Measurements from ENCODE around the gene CRADD. TPM values are rescaled to one million over a fixed set of nuclear protein-coding genes. Genes with fewer than 3 reads are reported as not detected.
"Not testable (repeated sequence)": the region's sequence is repeated elsewhere in the genome, so short reads cannot be mapped to it uniquely, and the experiment has no call there.

The CRADD gene
- total RNA-seq, 1 donor from 2014 or later, result 9.8 TPM

DNA sequence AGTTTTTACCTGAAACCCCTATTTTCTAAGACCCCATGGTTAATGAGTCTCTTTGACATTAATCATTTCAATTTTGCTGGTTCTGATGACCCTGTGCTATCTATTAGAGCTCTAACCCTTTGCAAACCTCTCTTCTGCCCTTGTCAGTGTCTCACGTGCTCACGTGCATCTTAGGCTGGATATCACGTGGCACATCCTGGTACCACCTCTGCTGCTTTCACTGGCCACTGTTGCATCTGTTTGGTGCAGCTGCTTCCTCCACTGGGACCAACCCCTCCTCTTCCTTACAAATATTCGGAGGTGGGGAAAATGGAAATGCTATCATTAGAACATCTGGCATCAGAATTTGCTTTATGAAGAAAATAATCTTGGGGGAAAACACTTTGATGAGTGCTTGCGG lies 119.6 kb downstream of the CRADD start:
- Mint-ChIP-seq H3K4me1 (no peaks in the 10 kb centered on the region), H3K4me3 (no peak overlapping the region), H3K9me3 (no peaks in the 10 kb centered on the region), H3K36me3 (ENCODE audit: low read depth) (no peaks in the 10 kb centered on the region), H3K27ac (ENCODE audit: unreplicated experiment) (no peak overlapping the region), H3K27me3 (ENCODE audit: low read depth) (no peaks in the 10 kb centered on the region)
- TF ChIP-seq, protein P1, sequence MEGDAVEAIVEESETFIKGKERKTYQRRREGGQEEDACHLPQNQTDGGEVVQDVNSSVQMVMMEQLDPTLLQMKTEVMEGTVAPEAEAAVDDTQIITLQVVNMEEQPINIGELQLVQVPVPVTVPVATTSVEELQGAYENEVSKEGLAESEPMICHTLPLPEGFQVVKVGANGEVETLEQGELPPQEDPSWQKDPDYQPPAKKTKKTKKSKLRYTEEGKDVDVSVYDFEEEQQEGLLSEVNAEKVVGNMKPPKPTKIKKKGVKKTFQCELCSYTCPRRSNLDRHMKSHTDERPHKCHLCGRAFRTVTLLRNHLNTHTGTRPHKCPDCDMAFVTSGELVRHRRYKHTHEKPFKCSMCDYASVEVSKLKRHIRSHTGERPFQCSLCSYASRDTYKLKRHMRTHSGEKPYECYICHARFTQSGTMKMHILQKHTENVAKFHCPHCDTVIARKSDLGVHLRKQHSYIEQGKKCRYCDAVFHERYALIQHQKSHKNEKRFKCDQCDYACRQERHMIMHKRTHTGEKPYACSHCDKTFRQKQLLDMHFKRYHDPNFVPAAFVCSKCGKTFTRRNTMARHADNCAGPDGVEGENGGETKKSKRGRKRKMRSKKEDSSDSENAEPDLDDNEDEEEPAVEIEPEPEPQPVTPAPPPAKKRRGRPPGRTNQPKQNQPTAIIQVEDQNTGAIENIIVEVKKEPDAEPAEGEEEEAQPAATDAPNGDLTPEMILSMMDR (conservative IDR thresholded peaks at IDR 0.05), result no peak
- no peak for DNase-seq (ENCODE audit: low read depth, low spot score)

DNA sequence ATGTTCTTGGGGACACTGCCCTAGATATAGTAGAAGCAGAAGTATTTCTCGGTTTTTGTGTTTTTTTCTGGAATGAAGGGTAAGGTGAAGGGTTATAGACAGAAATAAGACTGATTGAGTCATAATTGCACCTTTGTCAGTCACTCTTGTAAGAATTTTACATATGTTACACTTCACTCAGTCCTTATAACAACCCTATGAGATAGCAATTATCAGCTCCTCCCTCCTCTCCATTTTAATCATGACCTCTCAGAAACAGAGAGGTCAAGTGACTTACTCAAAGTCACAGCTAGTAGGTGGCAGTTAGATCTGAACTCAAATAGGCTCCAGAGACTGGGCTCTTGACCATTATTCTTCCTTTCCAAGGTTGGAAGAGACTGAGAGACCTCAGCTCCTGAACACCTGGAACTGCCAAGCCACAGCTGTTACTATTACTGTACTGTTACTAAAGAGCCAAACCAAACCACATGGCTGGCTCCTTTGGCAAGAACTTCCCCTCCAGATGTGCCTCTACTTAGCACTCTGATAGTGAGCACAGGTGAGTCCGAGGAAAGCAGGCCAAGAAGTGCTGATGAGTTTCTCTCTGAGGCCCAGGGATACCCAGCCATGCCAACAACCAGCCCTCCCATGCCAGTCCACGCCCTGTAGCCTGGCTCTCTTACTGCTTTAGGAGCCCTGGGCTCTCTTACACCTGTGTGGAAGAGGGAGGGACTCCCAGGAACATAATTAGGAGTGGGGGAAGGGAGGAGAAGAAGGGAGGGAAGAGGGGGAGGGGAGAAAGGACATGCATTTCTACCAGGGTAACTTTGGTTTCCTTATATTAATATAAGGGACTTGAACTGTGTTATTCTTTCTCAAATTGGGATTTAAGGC lies 121.3 kb downstream of the CRADD start:
- Mint-ChIP-seq H3K27me3 (ENCODE audit: low read depth) (no peaks in the 10 kb centered on the region), H3K4me3 (no peak overlapping the region), H3K9me3 (no peaks in the 10 kb centered on the region), H3K27ac (ENCODE audit: unreplicated experiment) (no peak overlapping the region), H3K4me1 (peaks cover 10% of the 10 kb centered on the region), H3K36me3 (ENCODE audit: low read depth) (no peaks in the 10 kb centered on the region)
- TF ChIP-seq, protein P1 (conservative IDR thresholded peaks at IDR 0.05), result no peak
- no peak for DNase-seq (ENCODE audit: low read depth, low spot score)

DNA sequence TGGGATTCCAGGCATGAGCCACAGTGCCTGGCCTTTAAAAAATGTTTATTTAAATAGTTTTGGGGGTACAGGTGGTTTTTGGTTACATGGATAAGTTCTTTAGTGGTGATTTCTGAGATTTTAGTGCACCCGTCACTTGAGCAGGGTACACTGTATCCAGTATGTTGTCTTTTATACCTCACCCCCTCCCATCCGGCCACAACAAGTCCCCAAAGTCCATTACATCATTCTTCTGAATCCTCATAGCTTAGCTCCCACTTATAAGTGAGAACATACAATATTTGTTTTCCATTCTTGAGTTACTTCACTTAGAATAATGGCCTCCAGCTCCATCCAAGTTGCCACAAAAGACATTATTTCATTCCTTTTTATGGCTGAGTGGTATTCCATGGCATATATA lies 124.5 kb downstream of the CRADD start:
- H3K4me1 Mint-ChIP-seq, result peaks cover 28% of the 10 kb centered on the region
- not testable (repeated sequence) for H3K4me3 Mint-ChIP-seq; H3K27me3 Mint-ChIP-seq (ENCODE audit: low read depth); H3K36me3 Mint-ChIP-seq (ENCODE audit: low read depth); H3K27ac Mint-ChIP-seq (ENCODE audit: unreplicated experiment); DNase-seq (ENCODE audit: low read depth, low spot score); H3K9me3 Mint-ChIP-seq

DNA sequence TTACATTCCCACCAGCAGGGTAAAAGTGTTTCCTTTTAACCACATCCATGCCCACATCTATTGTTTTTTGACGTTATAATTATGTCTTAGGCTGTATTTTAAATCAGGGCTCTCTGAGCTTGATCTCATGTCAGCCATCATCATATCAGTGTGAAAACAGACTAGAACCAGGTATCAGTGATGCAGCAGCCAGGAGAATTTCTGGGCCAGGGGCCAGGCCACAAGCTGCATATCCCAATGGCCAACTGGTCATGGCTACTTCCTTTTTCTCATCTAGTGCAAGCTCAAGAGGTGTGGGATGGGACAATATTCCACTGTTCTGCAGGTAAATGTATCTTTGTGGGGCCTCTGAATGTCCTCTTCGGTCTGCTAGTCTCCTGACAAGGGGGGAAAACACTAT lies 125.1 kb downstream of the CRADD start:
- no peaks in the 10 kb centered on the region for H3K9me3 Mint-ChIP-seq
- no peak for DNase-seq (ENCODE audit: low read depth, low spot score)
- TF ChIP-seq, protein P1 (conservative IDR thresholded peaks at IDR 0.05), result no peak
- no peak overlapping the region for H3K4me3 Mint-ChIP-seq
- peaks cover 30% of the 10 kb centered on the region for H3K4me1 Mint-ChIP-seq
- H3K27me3 Mint-ChIP-seq (ENCODE audit: low read depth), result no peaks in the 10 kb centered on the region
- H3K36me3 Mint-ChIP-seq (ENCODE audit: low read depth), result no peaks in the 10 kb centered on the region
- H3K27ac Mint-ChIP-seq (ENCODE audit: unreplicated experiment), result no peak overlapping the region

DNA sequence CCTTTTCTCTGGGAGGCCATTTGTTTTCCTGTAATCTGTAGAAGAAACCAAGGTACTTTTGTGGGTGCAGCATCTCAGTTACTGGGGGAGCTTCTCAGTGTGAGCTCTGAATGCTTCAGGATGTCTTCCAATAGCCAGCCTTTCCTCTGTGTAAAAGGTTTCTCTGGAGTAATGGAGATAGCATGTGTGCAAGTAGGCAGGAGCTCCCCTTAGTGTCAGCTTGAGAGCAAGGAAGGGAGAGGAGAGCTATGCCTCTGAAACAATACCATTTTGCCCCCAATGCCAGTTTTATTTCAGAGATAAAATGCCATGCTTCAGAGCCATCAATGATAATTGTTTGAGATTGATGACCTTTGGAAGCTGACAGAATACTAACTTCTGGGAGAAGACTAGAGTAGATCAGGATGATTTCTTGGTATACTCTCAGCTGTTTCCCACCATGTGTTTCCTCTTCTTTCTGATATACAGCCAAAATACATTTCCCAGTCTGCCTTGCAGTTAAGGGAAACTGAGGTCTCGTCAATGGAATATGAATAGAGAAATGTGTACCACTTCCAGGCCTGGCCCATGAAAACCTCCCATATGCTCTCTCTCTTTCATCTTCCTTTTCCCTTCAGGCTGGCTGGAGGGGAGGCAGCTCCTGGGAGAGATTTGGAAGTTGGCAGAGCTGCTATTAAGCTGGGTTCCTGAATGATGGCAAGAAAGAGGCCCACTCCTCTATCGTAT lies 125.7 kb downstream of the CRADD start:
- Mint-ChIP-seq H3K27me3 (ENCODE audit: low read depth) (no peaks in the 10 kb centered on the region), H3K9me3 (no peaks in the 10 kb centered on the region), H3K4me3 (no peak overlapping the region), H3K27ac (ENCODE audit: unreplicated experiment) (no peak overlapping the region), H3K4me1 (peaks cover 30% of the 10 kb centered on the region), H3K36me3 (ENCODE audit: low read depth) (no peaks in the 10 kb centered on the region)
- no peak for DNase-seq (ENCODE audit: low read depth, low spot score)
- TF ChIP-seq, protein P1 (conservative IDR thresholded peaks at IDR 0.05), result no peak

DNA sequence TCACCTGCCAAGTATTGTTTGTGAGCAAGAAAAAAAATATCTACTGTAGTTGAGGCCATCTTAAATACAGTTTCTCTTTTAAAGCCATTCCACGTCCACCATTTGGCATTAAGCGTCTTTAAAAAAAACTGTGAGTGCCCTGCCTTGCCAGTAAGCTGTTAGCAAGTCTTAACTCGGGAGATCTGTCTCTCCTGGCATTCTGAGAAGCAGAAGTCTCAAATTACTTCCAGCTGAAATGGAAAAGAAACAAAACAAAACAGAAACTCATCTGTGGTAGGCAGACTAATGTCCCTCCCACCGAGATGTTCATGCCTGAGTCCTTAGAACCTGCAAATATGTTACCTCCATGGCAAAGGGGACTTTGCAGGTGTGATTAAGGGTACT lies 126.2 kb downstream of the CRADD start:
- H3K4me1 Mint-ChIP-seq, result peaks cover 30% of the 10 kb centered on the region
- no peak for DNase-seq (ENCODE audit: low read depth, low spot score)
- TF ChIP-seq, protein P1 (conservative IDR thresholded peaks at IDR 0.05), result no peak
- H3K27ac Mint-ChIP-seq (ENCODE audit: unreplicated experiment), result no peak overlapping the region
- no peaks in the 10 kb centered on the region for H3K27me3 Mint-ChIP-seq (ENCODE audit: low read depth)
- H3K4me3 Mint-ChIP-seq, result no peak overlapping the region
- H3K36me3 Mint-ChIP-seq (ENCODE audit: low read depth), result no peaks in the 10 kb centered on the region
- H3K9me3 Mint-ChIP-seq, result no peaks in the 10 kb centered on the region
